Cardiac septum (tissue), 1 donor: Measurements from ENCODE around the gene TRMT44. TPM values are rescaled to one million over a fixed set of nuclear protein-coding genes. Genes with fewer than 3 reads are reported as not detected.
"Not testable (repeated sequence)": the region's sequence is repeated elsewhere in the genome, so short reads cannot be mapped to it uniquely, and the experiment has no call there.

Experiments used
- DNase-seq: peaks from one replicate; pipeline ENCODE4 v3.0.0-alpha.2; 2020; ENCODE audit warnings: low spot score
- intact Hi-C: fragments of 100-400 bp; cut with DNase I; formaldehyde crosslinking; loops from one replicate; pipeline ENCODE4 v1.14.0; 2022
- total RNA-seq: library from RNA; stranded (reverse); fragmentation: NEBNext Ultra II Directional; extraction: Animal tissue kit (Norgen Biotek cat#: 25700); gene quantifications from one replicate; pipeline ENCODE4 v1.2.1, GENCODE V29; 2021
- donor health status: DM: no; HTN: no; CAD: no.

TRMT44 gene
- total RNA-seq, 1 donor from 2014 or later = 9.0 TPM

- intact Hi-C loops = loop anchor here (5.0 kb wide), 1 partner anchor 223 kb away; no protein-coding TSS in a partner anchor
These were observed 35.6 kb upstream of the TRMT44 start for GRCh38 chr4:8404791-8405515.

GRCh38 chr4:8405516-8405875 lies 35.1 kb upstream of the TRMT44 start:
- intact Hi-C loops = no loop called here
- no peak for DNase-seq

More at GRCh38 chr4:8404791-8405515, 35.6 kb upstream of the TRMT44 start:
- no peak for DNase-seq

DNA sequence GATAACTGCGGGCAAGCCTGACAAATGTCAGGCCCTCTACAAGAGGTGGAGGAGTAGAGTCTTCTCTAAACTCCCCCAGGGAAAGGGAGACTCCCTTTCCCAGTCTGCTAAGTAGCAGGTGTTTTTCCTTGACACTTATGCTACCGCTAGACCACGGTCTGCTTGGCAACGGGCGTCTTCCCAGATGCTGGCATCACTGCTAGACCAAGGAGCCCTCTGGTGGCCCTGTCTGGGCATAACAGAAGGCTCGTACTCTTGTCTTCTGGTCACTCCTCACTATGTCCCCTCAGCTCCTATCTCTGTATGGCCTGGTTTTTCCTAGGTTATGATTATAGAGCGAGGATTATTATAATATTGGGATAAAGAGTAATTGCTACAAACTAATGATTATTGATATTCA lies 33.7 kb upstream of the TRMT44 start:
- DNase-seq, intact Hi-C loops: not testable (repeated sequence)

DNA sequence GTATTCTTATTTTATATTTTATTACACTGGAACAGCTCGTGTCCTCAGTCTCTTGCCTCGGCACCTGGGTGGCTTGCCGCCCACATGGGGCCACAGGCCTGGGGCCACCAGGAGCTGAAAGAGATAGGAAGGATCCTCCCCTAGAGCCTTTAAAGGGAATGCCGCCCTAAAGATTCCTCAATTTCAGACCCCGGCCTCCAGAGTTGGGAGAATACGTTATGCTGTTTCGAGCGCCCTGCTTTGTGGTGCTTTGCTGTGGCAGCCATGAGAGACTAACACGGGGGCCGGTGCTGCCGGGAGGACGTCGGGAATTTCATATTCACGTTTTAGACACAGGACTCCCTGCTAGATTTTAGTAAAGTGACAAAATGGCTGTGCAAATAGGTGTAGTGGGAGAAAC lies 33.3 kb upstream of the TRMT44 start:
- DNase-seq = no peak
- intact Hi-C loops = no loop called here

- intact Hi-C loops = no loop called here
- DNase-seq = no peak
These were observed 32.8 kb upstream of the TRMT44 start for GRCh38 chr4:8407756-8408155.

DNA sequence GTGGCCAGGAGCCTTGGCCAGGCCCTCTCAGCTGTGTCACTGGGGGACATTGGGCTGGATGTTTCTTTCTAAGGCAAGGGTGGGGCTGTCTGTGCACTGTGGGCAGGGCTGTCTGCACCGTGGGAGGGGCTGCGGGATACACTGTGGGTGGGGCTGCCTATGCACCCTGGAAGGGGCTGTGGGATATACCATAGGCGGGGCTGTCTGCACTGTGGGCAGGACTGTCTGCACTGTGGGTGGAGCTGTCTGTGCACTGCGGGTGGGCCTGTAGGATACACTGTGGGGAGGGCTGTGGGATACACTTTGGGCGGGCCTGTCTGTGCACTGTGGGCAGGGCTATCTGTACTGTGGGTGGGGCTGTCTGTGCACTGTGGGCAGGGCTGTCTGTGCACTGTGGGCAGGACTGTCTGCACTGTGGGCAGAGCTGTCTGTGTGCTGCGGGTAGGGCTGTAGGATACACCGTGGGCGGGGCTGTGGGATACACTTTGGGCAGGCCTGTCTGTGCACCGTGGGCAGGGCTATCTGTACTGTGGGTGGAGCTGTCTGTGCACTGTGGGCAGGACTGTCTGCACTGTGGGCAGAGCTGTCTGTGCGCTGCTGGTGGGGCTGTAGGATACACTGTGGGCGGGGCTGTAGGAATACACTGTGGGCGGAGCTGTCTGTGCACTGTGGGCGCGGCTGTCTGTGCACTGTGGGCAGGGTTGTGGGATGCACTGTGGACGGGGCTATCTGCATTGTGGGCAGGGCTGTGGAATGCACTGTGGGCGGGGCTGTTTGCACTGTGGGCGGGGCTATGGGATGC lies 31.1 kb upstream of the TRMT44 start:
- no peak for DNase-seq
- intact Hi-C loops = no loop called here

GRCh38 chr4:8410066-8410625 lies 30.4 kb upstream of the TRMT44 start:
- intact Hi-C loops = no loop called here
- no peak for DNase-seq

GRCh38 chr4:8410641-8411271 lies 29.8 kb upstream of the TRMT44 start:
- intact Hi-C loops = no loop called here
- DNase-seq = no peak

DNA sequence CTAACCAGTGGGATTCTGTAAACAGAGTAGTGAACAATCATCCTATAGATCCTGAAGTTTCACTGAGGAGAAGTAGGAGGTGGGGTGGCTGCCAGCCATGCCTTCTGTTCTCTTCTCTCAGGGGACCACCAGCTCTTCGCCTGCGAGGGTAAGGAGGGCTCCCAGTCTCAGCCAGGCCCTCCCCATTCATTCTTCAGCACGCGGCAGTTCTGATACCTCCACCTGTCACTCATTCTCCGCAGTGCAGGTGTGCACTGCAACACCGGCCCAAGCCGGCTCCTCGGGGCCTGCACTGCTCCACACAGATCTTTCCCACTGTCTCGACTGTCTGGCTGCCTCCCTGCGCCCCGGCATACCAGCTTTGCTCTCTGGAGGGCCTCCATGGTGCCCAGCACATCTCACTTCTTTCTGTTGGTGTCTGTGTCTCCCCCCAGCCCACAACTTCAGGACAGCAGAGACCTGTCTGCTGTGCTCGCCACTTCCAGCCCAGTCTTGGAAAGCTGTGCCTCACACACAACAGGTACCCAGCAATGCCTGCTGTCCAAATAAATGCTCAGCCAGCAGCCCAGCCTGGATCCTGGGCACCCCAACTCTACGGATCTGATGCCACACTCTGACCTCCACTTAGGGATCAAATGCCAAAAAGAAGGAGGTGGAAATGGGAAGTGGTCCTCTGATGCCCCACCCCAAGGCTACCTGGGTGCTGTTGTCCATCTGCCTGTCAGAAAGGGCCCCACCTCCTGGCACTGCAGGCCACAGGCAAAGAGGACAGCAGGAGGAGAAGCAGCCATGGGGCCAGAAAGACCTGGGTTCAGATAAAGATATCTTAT lies 29.0 kb upstream of the TRMT44 start:
- intact Hi-C loops = no loop called here

GRCh38 chr4:8412288-8412687 lies 28.3 kb upstream of the TRMT44 start:
- DNase-seq = no peak
- intact Hi-C loops = no loop called here

More for the DNA sequence above, 29.0 kb upstream of the TRMT44 start:
- DNase-seq = no peak

- intact Hi-C loops = no loop called here
- DNase-seq = no peak
These were observed 26.2 kb upstream of the TRMT44 start for GRCh38 chr4:8414377-8414776.

GRCh38 chr4:8417071-8417614 lies 23.4 kb upstream of the TRMT44 start:
- intact Hi-C loops = no loop called here
- no peak for DNase-seq

DNA sequence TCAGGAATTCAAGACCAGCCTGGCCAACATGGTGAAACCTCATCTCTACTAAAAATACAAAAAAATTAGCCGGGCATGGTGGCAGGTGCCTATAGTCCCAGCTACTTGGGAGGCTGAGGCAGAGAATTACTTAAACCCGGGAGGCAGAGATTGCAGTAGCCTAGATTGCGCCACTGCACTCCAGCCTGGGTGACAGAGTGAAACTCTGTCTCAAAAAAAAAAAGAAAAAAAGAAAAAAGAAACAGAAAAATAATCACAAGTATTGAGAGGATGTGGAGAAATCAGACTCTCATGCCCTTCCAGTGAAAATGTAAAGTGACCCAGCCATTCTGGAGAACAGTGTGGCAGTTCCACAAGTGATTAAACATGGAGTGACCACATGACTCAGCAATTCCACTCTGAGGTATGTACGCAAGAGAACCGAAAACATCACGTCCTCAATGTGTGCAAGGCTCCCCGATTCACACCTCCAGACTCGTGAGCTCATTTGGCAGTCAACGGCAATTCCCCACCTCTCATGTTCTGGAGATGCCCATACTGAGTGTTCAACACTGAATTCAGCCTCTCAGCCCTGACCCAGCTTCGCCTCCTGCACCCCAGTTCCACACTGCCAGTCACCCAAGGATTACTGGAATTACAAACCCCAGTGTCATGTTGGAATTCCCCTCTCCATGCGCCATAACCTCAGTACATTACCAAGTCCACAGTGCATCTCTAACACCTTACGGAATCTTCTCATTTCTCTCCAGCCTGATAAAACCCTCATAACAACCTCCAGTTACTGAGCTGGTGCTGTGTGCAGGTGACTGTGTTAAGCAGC lies 21.1 kb upstream of the TRMT44 start:
- intact Hi-C loops = no loop called here

GRCh38 chr4:8420151-8420550 lies 20.4 kb upstream of the TRMT44 start:
- DNase-seq, intact Hi-C loops: not testable (repeated sequence)

More for the DNA sequence above, 21.1 kb upstream of the TRMT44 start:
- no peak for DNase-seq

GRCh38 chr4:8422327-8422726 lies 18.2 kb upstream of the TRMT44 start:
- DNase-seq = no peak

GRCh38 chr4:8422786-8423185 lies 17.8 kb upstream of the TRMT44 start:
- intact Hi-C loops = no loop called here
- no peak for DNase-seq

More at GRCh38 chr4:8422327-8422726, 18.2 kb upstream of the TRMT44 start:
- intact Hi-C loops = no loop called here

- no peak for DNase-seq
These were observed 13.3 kb upstream of the TRMT44 start for GRCh38 chr4:8427262-8427661.

GRCh38 chr4:8427761-8428287 lies 12.8 kb upstream of the TRMT44 start:
- intact Hi-C loops = no loop called here
- DNase-seq = no peak

More at GRCh38 chr4:8427262-8427661, 13.3 kb upstream of the TRMT44 start:
- intact Hi-C loops = no loop called here
